Activated T-helper 1 cell treated with anti-CD3 and anti-CD28 coated beads, Interleukin-2, amount 50 U/mL, for 16 hours (primary cell): ENCODE measurements around the gene ACAD11.
"Not testable (repeated sequence)": the region's sequence is repeated elsewhere in the genome, so short reads cannot be mapped to it uniquely, and the experiment has no call there.

ENCODE experiments used
- DNase-seq, 2 donors: peaks; one replicate each; pipeline ENCODE4 v3.0.0-alpha.2; 2020; ENCODE audit warnings: low read depth in 1 of 2, low spot score in 1 of 2

The ACAD11 gene

DNA sequence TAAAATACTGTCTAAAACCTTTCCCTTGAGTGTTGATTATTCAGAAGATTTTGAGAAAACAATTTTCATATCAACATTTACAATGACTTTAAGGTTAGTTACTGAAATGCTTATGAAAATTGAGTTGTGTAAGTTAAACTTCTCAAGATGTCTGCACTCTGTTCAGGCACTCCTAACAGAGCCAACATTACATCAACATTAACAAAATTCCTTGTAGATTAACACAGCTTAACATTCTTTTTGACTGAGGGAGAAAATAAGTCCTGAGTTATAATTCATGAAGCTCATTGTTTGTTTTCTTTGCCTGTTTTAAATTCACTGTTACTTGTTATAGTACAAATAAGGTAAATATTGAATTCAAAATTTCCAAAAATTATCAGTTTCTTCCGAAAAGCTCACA, 53.5 kb downstream of the ACAD11 start:
- no peak for DNase-seq

DNA sequence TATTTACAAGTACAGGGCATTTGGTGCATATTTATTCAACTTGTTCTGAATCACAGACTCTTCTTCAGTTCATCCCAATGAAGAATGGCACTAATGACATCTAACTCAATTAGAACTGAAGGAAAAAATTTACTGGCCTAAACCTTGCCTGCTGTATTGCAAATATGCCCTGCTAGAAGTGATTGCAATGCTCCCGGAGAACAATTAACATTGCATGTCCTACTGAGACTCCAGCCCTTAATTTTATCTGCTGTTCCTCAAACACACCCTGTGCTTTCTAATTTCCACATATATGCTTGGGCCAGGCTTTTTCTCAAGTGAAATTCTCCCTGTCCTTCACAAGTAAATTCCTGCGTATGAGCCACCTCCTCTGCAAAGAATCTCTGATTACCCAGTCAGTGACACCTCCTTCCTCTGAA, 54.2 kb downstream of the ACAD11 start:
- DNase-seq, result no peak

- DNase-seq, result not testable (repeated sequence)
Observed at GRCh38 chr3:132600614-132601013, 59.0 kb downstream of the ACAD11 start.

DNA sequence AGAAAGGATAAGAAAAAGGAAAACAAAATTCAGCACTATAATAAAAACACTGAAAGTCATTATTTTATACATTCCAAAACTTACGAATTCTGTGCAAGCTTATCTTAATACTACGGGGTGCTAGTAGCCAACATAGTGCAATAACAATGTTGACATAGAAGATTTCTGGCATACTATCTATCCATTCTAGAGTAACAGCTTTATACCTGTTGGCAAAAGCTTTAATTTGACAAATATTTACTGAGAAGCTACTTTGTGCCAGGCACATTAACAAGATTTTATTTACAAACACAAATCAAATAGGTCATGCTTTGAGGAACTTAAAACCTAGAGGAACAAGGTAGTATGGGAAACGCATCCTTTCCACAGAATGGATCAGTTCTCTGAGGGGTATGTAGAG, 61.4 kb downstream of the ACAD11 start:
- DNase-seq, result no peak

GRCh38 chr3:132597660-132598059, 61.9 kb downstream of the ACAD11 start:
- DNase-seq, result no peak

- no peak for DNase-seq
Observed at GRCh38 chr3:132596816-132597433, 62.7 kb downstream of the ACAD11 start, which contains the start of gene ACKR4. Gene ACKR4 (plus strand): TSS chr3:132597270. CDS start chr3:132600398, 3,128 bp downstream.

- DNase-seq, result no peak
Observed at GRCh38 chr3:132596326-132596725, 63.3 kb downstream of the ACAD11 start.

DNA sequence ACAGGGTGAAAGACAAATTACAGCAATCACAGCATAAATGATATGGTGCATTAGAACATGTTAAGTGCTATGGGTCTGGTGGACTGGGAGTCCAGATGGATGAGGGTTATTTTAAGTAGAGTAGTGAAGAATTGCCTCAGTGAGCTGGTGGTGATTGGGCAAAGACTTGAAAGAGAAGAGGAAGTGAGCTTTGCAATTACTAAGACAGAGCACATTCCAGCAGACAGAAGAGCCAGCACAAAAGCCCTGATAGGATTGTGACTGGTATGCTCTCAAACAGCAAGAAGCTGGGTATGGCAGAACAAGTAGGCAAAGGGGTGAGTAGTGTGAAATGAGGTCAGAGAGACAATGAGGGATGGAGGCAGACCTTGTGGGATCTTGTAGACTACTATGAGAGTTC, 64.6 kb downstream of the ACAD11 start:
- DNase-seq, result no peak

GRCh38 chr3:132594498-132594897, 65.1 kb downstream of the ACAD11 start:
- no peak for DNase-seq

GRCh38 chr3:132593947-132594323, 65.7 kb downstream of the ACAD11 start:
- DNase-seq, result no peak

GRCh38 chr3:132593241-132593946, 66.2 kb downstream of the ACAD11 start:
- no peak for DNase-seq

- no peak for DNase-seq
Observed at GRCh38 chr3:132592216-132592615, 67.4 kb downstream of the ACAD11 start.

DNA sequence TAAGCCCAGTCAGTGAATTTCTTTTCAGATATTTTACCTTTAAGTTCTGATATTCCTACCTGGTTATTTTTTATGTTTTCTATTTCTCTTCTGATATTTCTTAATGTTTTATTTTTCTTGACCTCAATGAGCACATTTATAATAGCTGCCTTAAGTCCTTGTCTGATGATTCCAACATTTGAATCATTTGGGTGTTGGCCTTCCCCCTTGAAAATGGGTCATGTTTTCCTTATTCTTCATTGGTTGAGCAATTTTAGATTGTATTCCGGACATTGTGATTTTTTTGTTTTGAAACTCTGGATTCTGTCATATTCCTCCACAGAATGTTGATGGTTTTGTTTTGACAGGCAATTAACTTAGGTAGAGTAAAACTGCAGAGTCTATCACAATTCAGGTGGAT, 72.2 kb downstream of the ACAD11 start:
- DNase-seq, result no peak

- DNase-seq, result no peak
Observed at GRCh38 chr3:132573797-132574211, 85.8 kb downstream of the ACAD11 start.

DNA sequence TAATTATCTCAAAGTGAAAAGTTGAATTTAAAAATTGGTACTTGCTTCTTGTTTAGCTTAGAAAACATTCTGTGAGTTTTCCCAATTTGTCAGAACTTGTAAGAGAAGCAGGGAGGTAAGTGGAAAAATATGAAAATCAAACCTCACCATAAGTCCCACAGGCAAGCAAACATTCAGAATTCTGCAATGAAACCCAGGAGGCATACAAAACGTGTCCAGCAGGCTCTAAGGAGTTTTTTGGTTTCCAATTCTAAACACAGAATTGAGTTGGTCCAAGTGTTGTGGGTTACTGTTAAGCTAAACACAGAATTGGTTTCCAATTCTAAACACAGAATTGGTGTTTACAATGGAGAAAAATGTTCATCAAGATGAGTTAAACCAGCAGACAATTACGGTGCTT, 89.6 kb downstream of the ACAD11 start:
- no peak for DNase-seq

GRCh38 chr3:132569580-132569979, 90.0 kb downstream of the ACAD11 start:
- no peak for DNase-seq

GRCh38 chr3:132569153-132569552, 90.5 kb downstream of the ACAD11 start:
- no peak for DNase-seq

DNA sequence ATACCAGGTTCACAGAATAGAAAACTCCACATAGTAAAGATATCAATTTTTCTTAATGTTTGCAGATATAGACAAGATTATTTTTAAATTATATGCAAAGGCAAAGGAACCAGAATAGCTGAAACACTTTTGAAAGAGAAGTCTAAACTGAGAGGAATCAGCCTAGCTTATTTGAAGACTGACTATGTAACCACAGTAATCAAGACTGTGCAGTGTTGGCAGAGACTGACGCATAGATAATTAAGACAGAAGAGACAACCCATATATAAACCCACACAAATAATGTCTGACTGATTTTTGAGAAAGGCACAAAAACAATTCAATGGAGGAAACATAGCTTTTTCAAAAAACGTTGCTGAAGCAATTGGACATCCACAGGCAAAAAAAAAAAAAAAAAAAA, 91.2 kb downstream of the ACAD11 start:
- DNase-seq, result no peak

- DNase-seq, result no peak
Observed at GRCh38 chr3:132564070-132564465, 95.5 kb downstream of the ACAD11 start.

GRCh38 chr3:132563420-132564069, 96.1 kb downstream of the ACAD11 start:
- DNase-seq, result no peak

- DNase-seq, result no peak
Observed at GRCh38 chr3:132561003-132561402, 98.6 kb downstream of the ACAD11 start.

- no peak for DNase-seq
Observed at GRCh38 chr3:132556508-132557159, 103.0 kb downstream of the ACAD11 start.
